ENCODE results near the gene MRAS.
"Not testable (repeated sequence)": the region's sequence is repeated elsewhere in the genome, so short reads cannot be mapped to it uniquely, and the experiment has no call there.

MRAS gene

DNA sequence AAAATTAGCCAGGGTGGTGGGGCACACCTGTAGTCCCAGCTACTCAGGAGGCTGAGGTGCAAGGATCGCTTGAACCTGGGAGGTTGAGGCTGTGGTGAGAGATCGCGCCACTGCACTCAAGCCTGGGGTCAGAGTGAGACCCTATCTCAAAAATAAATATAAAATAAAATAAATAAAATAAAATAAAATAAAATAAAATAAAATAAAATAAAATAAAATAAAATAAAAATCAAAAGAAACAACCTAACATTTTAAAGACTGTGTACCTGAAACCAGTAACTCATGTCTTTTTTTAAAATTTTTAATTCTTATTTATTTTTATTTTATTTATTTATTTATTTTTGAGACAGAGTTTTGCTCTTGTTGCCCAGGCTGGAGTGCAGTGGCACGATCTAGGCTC, 78.4 kb downstream of the MRAS start:
- DNase-seq: not testable (repeated sequence)

DNA sequence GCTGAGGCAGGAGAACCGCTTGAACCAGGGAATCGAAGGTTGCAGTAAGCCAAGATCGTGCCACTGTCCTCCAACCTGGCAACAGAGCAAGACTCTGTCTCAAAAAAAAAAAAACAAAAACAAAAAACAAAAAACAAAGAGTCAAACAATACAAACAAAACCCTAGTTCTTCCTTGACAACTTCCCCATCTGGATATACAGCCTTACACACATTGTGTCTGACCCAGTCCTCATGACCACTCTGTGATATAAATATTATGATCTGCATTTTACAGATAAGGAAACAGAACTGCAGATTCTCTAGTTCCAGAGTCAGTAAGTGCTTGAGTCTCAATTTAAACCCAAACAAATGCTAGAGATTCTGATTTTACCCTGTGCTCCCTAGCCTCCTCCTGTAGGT, 81.3 kb downstream of the MRAS start:
- DNase-seq: no peak

DNA sequence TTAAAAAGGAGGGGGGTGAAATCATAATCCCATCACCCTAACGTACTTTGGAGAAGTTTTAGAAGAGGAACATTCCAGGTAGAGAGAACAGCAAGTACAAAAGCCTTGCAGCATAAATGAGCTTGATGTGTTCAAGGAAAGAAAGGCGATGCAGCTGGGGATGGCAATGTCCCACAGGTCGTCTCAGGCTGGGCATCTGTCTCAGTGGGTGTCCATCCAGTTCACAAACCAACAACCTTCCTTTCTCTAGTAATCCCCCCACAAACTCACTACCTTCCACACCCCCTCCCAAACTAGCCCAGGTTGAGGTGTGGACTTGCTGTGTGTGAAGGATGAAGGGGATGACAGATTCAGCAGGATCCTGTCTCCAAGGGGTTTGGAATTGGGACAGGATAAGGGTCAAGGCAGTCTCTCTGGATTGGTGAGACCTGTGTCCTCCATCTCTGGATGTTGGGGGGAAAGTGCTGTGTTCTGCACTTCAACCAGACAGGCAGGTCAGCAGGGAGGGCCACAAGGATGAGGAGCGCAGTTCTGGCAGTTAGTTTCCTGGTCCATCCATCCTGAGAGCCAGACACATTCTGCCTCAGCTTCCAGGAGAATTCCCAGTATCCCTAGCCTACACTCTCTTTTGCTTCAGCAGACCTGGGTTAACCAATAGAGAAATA, 84.3 kb downstream of the MRAS start:
- DNase-seq: no peak

DNA sequence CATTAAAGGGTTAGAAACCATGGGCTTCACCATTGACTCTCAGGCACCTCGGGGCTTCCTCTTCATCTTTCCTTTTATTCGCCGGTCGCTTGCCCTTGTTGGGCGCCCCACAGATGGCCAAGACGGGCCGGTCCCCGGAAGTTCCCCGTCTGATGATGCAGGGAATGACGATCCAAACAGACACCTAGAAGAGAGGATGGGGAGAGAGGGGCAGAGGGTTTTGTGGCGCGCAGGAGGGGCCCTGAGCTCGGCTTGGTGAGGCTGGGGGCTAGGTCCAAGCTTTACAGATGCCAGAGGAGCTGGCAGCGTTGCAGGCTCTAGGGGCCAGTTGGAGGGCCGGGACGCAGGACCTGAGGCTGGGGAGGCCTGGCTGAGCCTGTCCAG, 85.5 kb downstream of the MRAS start:
- DNase-seq: no peak

DNA sequence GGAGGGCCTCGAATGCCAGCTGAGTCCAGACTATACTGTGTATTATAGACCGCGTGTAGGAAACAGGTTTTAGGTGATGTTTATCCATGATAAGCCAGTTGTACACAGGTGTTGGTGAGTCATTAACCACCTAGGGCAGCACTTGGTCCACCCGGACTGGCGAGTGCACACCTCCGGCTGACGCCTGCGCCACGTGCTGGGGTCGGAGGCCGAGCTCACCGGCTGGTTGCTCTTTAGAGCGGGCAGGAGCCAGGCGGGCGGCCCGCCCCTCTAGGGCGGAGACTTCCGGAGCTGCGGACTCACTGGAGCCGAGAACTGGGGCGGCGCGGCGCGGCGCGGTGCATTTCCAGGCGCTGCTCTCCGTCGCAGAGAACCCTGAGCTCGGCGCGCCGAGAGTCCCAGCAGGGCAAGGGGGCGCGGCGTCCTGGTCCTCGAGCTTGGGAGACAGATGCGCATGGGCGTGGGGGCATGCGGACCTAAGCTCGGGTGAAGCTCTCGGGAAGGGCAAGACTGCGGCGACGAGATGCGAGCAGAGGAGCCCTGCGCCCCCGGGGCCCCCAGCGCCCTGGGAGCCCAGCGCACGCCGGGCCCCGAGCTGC, 86.0 kb downstream of the MRAS start, which contains the start of gene ESYT3:
ESYT3 (plus strand) TSS at position 341 of the 599 bp plus-strand sequence; CDS start at position 524, 183 bp downstream.
- DNase-seq: peak; percentile 58

DNA sequence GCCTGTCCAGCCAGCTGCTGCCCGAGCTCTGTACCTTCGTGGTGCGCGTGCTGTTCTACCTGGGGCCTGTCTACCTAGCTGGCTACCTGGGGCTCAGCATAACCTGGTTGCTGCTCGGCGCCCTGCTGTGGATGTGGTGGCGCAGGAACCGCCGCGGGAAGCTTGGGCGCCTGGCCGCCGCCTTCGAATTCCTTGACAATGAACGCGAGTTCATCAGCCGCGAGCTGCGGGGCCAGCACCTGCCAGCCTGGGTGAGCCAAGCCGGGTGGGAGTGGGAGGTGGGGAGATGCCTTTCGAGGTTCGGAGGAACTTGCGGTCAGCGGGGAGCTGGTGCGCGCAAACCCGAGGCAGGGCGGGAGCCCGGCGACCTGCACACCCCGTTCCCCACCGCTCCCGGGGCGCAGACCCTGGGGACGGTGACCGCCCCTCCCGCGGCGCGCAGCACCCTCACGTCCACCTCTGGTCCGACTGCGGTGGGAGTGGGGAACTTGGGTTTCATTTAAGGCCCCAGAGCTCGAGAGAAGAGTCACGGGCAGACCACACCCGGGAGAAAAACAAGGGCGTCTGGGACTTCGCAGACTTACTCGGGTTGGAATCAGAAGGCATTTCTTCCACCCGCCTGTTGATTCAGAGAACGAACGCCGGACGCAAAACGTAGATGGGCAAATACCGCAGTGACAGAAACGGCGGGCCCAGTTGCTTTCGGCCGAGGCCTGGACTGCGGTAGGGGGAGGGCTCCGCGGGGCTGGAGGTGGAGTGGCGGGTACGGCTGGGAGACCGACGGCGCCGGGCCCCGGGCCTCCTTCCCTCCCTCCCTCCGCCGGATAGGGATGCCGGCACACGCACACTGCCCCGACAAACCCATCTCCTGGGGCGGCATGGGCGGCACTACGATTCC, 86.7 kb downstream of the MRAS start:
- no peak for DNase-seq

DNA sequence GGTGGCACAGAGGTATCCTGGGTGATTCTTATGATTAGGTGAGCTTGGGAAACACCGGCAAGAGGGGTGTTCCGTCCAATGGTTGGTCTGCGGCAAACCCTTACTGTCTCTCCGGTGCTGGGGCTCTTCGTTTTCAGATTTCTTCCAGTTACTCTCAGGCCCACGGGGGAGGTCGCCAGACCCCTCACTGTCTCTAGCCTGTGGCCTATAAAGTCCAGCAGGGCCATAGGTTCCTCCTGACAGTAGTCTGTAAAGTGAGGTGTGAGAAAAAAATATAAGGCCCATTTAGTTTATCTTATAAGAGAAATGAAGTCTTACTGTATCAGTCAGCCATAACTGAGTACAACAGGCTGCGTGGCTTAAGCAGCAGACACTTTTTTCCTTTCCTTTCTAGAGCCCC, 87.5 kb downstream of the MRAS start:
- no peak for DNase-seq

DNA sequence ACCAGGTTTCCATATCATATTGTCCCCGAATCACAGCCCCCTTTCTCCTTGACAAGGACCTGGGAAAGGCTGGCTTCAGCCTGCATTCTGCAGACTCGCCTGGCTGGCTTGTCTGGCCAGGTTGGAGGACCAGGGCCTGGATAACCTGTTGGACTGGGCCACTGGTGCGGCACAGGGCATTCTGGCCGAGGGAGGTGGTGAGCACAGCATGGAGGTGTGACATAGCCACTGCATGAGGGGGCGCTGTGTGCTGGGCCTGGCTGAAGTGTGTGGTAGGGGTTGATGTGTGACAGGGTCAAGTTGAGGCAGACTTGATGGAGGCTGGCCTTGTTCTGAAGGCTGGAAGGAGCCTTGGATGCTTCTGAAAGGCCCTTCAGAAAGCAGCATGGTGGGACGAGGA, 88.9 kb downstream of the MRAS start:
- no peak for DNase-seq

DNA sequence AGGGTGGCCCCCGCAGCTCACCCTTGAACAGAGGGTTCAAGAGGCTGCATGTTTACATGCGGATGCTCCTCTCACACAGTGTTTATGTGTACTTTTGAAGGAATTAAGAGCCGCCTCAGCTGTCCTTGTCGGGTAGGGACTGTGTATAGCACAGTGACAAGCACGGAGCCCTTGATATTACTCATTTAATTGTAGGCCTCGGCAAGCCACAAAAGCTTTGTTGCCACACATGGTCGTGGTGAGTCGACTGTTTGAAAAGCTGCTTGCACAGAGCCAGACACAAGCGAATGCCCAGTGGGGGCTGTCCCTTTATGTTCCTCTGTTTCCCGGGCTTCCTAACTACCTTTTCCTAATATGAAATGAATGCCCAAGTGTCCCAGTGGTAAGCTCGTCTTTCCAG, 90.5 kb downstream of the MRAS start:
- DNase-seq: no peak

DNA sequence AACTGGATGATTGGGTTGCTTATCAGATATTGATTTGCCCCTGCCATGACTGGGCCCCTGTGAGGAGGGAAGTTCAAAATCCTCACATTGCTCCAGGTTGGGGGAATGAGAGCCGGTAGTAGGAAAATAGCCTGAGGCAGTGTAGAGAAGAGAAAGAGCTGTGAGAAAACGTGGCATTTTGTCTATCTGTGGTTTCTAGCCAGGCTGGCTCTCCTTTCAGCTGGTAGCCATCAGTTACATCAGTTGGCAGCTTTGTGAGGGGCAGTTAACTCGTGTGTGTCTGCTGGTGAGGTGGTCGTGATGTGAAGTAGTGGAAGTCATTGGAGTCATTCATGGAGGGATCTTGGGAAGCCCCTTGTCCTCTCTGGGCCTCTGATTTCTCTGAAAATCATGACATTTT, 91.3 kb downstream of the MRAS start:
- DNase-seq: no peak

DNA sequence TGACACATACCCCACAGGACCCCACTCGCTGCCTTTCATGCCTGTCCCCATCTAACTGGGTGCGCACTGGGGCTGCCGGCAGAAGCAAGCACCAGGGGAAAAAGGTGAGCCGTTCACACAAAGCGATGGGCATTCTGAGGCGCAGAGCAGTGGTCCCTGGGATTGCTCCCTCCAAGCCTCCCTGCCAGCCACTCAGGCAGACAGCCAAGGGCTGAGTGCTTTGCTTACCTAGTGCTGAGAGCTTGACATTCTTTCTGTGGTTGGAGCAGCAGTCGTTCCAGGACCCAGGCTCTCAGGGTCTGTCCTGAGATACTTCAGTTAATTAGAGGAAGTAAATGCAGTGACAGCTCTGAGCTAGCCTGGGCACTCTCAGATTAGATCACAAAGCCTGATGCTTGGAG, 91.7 kb downstream of the MRAS start:
- DNase-seq: no peak

DNA sequence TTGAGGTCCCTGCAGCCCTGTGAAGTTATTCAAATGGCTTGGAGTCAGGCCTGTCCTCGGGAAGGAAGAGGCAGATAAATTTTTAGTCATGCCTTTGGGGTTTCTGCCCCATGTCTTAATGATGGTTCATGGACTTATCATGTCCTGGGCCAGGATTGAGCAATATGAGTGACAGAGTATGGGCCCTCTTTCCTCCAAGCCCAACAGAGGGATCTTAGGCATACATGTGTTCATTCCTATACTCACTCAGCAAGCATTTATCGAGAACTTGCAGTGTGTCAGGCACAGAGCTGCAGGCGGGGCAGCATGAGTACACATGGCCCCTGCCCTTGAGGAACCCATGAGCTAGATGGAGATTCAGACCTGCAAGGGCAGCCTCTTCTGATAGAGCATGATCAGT, 92.2 kb downstream of the MRAS start:
- DNase-seq: no peak

DNA sequence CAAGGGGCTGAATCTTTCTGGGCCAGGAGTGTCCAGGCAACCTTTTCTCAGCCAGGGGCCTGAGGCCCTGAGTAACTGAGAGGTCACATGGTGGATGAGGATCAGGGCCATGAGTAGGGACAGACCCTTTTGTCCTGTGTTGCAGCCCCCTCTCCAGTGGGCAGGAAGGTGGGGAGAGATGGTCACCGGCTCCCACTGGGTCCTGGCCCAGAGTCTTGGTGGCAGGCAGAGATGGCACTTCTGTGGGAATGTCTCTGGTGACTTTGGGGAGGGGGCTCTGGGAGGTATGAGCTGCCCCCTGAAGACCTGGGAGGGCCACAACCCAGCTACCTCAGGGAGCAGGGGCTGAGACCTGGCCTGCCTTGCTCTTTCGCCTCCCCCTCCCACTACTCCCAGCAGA, 92.9 kb downstream of the MRAS start:
- no peak for DNase-seq

DNA sequence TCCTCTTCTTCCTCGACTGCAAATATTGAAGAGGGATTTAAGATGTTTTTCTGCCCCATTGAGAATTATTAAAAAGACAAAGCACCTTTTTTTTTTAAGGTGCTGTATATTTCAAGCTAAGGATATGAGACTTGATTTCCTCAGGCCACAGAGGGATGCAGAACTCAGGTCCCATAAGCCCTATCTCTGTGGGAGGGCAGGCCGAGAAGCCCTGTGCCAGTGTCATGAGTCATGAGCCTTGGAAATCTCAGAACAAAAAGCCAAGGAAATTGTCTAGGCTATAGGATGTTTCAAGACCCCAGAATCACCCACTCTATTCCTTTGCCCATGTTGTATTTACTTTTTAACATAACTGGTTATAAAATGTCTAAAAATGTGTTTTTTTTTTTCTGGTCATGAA, 93.4 kb downstream of the MRAS start:
- DNase-seq: no peak

DNA sequence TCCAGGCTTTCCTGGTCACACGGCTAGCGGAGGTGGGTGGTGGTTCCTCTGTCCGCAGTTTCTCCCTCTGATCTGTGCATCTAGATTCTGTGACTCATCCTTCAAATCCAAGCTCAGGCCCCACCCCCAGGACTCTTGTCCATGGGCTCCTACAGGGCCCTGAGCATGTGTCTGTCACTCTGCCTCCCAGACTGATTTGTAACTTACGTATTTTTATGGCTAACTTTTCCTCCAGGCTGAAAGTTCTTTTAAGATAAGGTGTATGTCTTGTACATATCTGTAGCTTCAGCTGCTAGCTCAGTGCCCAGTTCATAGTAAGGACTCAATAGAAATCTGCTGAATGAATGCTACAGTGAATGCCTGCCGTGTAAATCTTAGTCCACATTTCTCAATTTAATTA, 94.1 kb downstream of the MRAS start:
- peak; percentile 54 for DNase-seq

DNA sequence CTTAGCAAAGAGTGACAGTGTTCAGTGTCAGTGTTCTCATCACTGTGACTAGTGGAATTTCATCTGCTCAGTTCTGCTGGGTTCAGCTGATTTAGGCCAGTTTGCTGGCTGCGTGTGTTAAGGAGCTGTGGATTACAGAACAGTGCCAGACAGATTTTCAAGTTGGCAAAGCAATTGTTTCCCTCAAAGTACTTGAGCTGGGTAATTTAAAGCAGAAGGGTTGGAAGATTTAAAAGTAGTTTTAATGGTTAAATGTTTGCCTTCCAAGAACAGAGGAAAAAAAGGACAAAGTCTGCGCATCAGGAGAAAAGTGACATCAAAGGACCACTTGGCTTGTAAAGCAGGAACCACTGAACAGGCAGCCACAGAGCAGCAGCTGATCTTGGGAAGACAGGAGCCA, 94.7 kb downstream of the MRAS start:
- DNase-seq: no peak

DNA sequence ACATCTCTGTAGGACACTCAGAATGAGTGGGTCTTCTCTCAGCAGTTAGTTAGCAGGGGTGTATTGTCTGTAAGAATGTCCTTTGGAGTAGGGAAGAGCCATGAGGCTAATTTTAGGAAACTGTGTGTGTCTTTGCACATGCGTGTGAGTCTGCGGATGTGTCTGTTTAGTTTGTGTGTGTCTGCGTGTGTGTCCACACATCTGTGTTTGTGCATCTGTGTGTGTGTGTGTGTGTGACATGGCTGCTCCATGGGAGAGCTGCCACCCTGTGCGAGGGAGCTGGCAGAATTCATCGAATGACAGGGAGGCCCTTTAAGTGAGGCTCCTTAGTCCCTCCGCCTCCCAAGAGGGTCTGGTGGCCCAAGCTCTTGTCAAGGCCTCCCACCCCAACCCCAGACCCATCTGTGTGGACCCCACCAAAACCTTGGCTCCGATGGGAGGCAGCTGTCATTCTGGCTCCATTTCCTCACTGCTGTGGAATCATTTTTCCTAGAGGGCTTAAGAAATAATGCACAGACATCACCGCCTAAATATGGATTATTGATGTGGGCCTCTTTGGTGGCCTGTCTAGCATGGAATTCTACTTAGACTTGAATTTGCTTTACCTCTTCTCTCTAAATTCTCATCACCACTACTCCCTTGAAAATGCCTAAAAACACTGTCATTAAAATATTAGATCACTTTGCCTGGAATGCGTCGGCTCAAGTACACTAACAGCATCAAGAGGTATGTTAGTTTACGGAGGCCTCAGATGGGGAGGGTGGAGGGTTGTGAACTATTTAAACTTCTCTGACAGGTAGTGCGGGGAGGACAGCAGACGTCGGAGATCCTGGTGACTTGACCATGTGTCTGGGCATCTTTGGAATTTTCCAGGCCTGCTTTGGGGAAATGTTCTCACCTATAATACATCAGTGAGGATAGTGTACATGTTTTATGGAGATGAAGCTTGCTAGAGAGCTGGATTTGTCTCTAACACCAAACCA, 95.4 kb downstream of the MRAS start:
- no peak for DNase-seq

DNA sequence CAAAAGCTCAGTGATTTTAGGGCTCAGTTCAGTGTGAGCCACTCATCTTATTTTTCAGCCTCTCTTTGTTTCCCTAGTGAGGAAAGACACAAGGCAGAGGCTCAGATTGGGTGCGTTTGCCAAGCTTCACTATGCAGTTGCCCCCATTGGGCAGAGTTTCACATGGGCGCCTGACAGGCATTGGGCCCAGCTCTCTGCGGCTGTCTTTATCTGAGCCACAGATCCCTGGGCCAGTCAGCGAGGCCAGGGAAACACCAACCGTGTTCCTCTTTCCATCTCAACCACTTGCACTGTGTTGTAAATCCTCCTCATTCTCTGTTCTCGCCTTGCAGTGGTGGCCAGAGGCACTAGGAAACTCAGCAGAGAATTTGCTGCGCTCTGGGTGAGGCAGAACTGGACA, 96.9 kb downstream of the MRAS start:
- DNase-seq: no peak

DNA sequence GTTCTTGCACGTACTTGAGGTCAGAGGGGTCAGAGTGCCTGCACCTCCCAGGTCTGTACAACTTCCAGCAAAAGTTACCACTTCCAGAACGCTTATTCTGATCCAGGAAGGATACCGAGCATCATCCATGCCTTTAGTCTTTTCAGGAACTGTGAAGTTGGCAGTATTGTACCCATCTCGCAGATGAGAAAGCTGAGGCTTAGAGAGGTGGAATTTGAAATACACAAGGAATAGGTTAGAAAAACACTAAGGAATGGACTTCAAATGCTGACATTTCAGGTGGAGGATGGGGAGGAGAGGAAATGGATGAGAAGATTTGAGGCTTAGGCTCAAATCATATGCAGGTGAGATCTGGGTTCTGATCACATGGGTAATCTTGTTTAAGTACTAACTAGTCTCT, 97.3 kb downstream of the MRAS start:
- DNase-seq: no peak

DNA sequence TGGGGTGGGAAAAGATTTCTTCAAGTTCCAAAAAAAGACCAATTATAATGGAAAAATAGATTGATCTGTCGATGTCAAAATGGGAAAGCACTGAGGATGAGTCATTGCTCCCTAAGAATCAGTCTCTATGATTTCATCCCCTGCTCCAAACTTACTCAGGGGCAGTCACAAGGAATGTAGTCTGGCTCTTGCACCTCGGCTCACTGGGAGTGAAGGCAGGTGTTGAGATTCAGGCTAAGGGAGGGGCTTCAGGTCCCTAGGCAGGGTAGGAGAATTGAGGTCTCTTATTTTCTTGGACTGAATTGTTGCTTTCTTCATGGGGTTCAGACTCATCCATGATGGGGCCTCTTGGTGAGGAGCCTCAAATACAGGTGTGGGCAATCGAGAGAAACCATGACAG, 100.3 kb downstream of the MRAS start:
- DNase-seq: no peak

DNA sequence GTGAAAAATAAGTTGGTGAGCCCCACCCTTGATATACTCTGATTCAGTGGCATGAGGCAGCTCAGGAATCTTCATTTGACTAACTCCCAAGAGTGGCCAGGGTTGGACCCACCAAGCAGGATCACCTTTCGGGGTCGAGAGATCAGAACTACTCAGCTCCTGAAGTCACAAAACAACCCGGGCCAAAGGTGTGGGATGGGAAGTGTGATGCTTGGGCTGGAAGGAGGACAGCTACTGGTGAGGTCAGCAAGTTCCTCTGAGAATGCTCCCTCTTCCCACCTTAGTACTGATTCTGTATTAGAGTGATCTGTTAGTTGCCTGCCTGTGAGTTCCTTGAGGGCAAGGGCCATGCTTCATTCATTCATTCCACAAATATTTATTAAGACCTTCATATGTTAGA, 101.1 kb downstream of the MRAS start:
- no peak for DNase-seq

DNA sequence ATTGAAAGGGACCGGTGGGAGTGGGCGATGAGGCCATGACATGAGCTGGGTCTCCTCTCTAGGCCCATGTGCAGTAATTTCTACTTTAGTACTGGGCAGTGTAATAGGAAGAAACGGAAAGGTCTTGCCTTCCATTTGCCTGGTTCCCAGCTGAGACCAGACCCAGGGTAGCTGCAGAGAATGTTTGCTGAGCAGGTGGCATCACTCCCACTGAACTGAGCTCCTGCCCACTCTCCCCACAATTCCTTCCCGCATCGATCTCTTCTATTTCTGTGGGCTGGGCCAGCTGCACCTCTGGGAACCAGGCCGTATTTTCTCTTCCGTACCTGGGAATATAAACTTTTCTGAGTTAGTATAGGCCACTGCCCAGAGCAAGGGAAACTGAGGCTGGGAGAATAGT, 101.8 kb downstream of the MRAS start:
- DNase-seq: no peak

Measured in inflammatory macrophage treated with lipopolysaccharide for 4 hours (primary cell).